ENCODE data around the gene PRKAG3.

The PRKAG3 gene

GRCh38 chr2:218837495-218837894 lies 5.9 kb upstream of the PRKAG3 start:
- DNase-seq: no peak

- DNase-seq: peak; percentile 28
These were observed 3.1 kb upstream of the PRKAG3 start for GRCh38 chr2:218834685-218835084.

GRCh38 chr2:218833023-218833609 lies 1.5 kb upstream of the PRKAG3 start:
- no peak for DNase-seq

- DNase-seq: peak; percentile 87
These were observed 917 bp upstream of the PRKAG3 start for GRCh38 chr2:218832520-218832919.

- DNase-seq: no peak
These were observed 478 bp upstream of the PRKAG3 start for GRCh38 chr2:218832081-218832480.

GRCh38 chr2:218830526-218831306 lies 887 bp downstream of the PRKAG3 start:
- no peak for DNase-seq

- DNase-seq: no peak
These were observed 1.6 kb downstream of the PRKAG3 start for GRCh38 chr2:218829868-218830451.

GRCh38 chr2:218828477-218828778 lies 3.2 kb downstream of the PRKAG3 start:
- DNase-seq: no peak

- DNase-seq: no peak
These were observed 3.7 kb downstream of the PRKAG3 start for GRCh38 chr2:218827701-218828476.

- DNase-seq: no peak
These were observed 4.8 kb downstream of the PRKAG3 start for GRCh38 chr2:218826791-218827190.

GRCh38 chr2:218824004-218824403 lies 7.6 kb downstream of the PRKAG3 start:
- DNase-seq: no peak

- DNase-seq: no peak
These were observed 8.3 kb downstream of the PRKAG3 start for GRCh38 chr2:218823196-218823855.

GRCh38 chr2:218822622-218823021 lies 9.0 kb downstream of the PRKAG3 start:
- no peak for DNase-seq

- DNase-seq: no peak
These were observed 9.9 kb downstream of the PRKAG3 start for GRCh38 chr2:218821605-218822211.

- DNase-seq: no peak
These were observed 10.7 kb downstream of the PRKAG3 start for GRCh38 chr2:218820746-218821369.

- no peak for DNase-seq
These were observed 12.5 kb downstream of the PRKAG3 start for GRCh38 chr2:218819093-218819492.

GRCh38 chr2:218816561-218817011 lies 15.0 kb downstream of the PRKAG3 start:
- no peak for DNase-seq

GRCh38 chr2:218815649-218816048 lies 16.0 kb downstream of the PRKAG3 start:
- no peak for DNase-seq

GRCh38 chr2:218815244-218815637 lies 16.4 kb downstream of the PRKAG3 start:
- DNase-seq: no peak

- no peak for DNase-seq
These were observed 16.9 kb downstream of the PRKAG3 start for GRCh38 chr2:218814540-218815243.

GRCh38 chr2:218813771-218814460 lies 17.7 kb downstream of the PRKAG3 start:
- DNase-seq: no peak

Data from NCI-H226 (cell line).